H9 (cell line): ENCODE data around the gene CHRNA4. TPM values are rescaled to one million over a fixed set of nuclear protein-coding genes. Genes with fewer than 3 reads are reported as not detected.

Experiments used
- DNase-seq: peaks from one replicate; pipeline ENCODE4 v3.0.0-alpha.2; 2017
- H2AFZ ChIP-seq: one replicate; pipeline ENCODE4 v1.6.1; 2013; ENCODE audit warnings: mild to moderate bottlenecking, low read length, control low read depth, moderate library complexity
- H2AK5ac ChIP-seq: 2 replicates; pipeline ENCODE4 v1.6.1; 2013; ENCODE audit warnings: low read length, control low read depth, mixed read lengths; ENCODE audit not compliant: insufficient read length
- H2BK120ac ChIP-seq: one replicate; pipeline ENCODE4 v1.6.1; 2013; ENCODE audit warnings: low read depth, mild to moderate bottlenecking, low read length, control low read depth, inconsistent platforms; ENCODE audit not compliant: poor library complexity, severe bottlenecking
- H2BK12ac ChIP-seq: 2 replicates; pipeline ENCODE4 v1.6.1; 2013; ENCODE audit warnings: low read length, control low read depth, mixed read lengths, low read depth; ENCODE audit not compliant: insufficient read length
- H2BK15ac ChIP-seq: 2 replicates; pipeline ENCODE4 v1.6.1; 2013; ENCODE audit warnings: low read depth, low read length, control low read depth
- H2BK20ac ChIP-seq: one replicate; pipeline ENCODE4 v1.6.1; 2013; ENCODE audit warnings: low read depth, mild to moderate bottlenecking, low read length, control low read depth, inconsistent platforms; ENCODE audit not compliant: poor library complexity, severe bottlenecking
- H2BK5ac ChIP-seq: 2 replicates; pipeline ENCODE4 v1.6.1; 2013; ENCODE audit warnings: low read length, control low read depth, mixed read lengths; ENCODE audit not compliant: insufficient read length
- H3K14ac ChIP-seq: 2 replicates; pipeline ENCODE4 v1.6.1; 2013; ENCODE audit warnings: low read length, control low read depth; ENCODE audit not compliant: insufficient read depth
- H3K18ac ChIP-seq: 2 replicates; pipeline ENCODE4 v1.6.1; 2013; ENCODE audit warnings: low read depth, mild to moderate bottlenecking, mixed read lengths, low read length, control low read depth; ENCODE audit not compliant: insufficient read length
- H3K23ac ChIP-seq: 2 replicates; pipeline ENCODE4 v1.6.1; 2013; ENCODE audit warnings: low read length, control low read depth, mixed read lengths, low read depth; ENCODE audit not compliant: insufficient read length
- H3K23me2 ChIP-seq: 2 replicates; pipeline ENCODE4 v1.6.1; 2013; ENCODE audit warnings: low read depth, mild to moderate bottlenecking, mixed read lengths, low read length, control low read depth; ENCODE audit not compliant: insufficient read length, poor library complexity, severe bottlenecking
- H3K27ac ChIP-seq: 2 replicates; pipeline ENCODE4 v1.5.1; 2013; ENCODE audit warnings: low read length, control low read depth, mixed read lengths, low read depth; ENCODE audit not compliant: insufficient read length
- H3K27me3 ChIP-seq: 2 replicates; pipeline ENCODE4 v1.6.1; 2013; ENCODE audit warnings: low read length, control low read depth, inconsistent platforms; ENCODE audit not compliant: insufficient read depth
- H3K4ac ChIP-seq: 2 replicates; pipeline ENCODE4 v1.6.1; 2013; ENCODE audit warnings: low read depth, mild to moderate bottlenecking, control low read depth, inconsistent platforms, low read length, moderate library complexity
- H3K4me1 ChIP-seq: 2 replicates; pipeline ENCODE4 v1.6.1; 2013; ENCODE audit warnings: low read length, control low read depth, inconsistent platforms; ENCODE audit not compliant: insufficient read depth
- H3K4me2 ChIP-seq: 2 replicates; pipeline ENCODE4 v1.6.1; 2013; ENCODE audit warnings: low read length, control low read depth, mixed read lengths; ENCODE audit not compliant: insufficient read length, insufficient read depth
- H3K56ac ChIP-seq: 2 replicates; pipeline ENCODE4 v1.6.1; 2013; ENCODE audit warnings: low read depth, mild to moderate bottlenecking, mixed read lengths, low read length, control low read depth; ENCODE audit not compliant: insufficient read length
- H3K79me1 ChIP-seq: 2 replicates; pipeline ENCODE4 v1.6.1; 2013; ENCODE audit warnings: low read depth, mild to moderate bottlenecking, moderate library complexity, low read length, control low read depth, inconsistent platforms; ENCODE audit not compliant: insufficient read depth, poor library complexity, severe bottlenecking
- H3K79me2 ChIP-seq: 2 replicates; pipeline ENCODE4 v1.6.1; 2013; ENCODE audit warnings: low read length, control low read depth, inconsistent platforms; ENCODE audit not compliant: insufficient read depth
- H3K9ac ChIP-seq: 2 replicates; pipeline ENCODE4 v1.6.1; 2013; ENCODE audit warnings: low read length, control low read depth, mixed read lengths; ENCODE audit not compliant: insufficient read length; ENCODE audit errors: extremely low read depth
- H3K9me3 ChIP-seq: one replicate; pipeline ENCODE4 v1.6.1; 2013; ENCODE audit warnings: low read depth, low read length, inconsistent platforms; ENCODE audit not compliant: control insufficient read depth
- H3T11ph ChIP-seq: one replicate; pipeline ENCODE4 v1.6.1; 2013; ENCODE audit warnings: mild to moderate bottlenecking, low read length, control low read depth, inconsistent platforms
- H4K20me1 ChIP-seq: one replicate; pipeline ENCODE4 v1.6.1; 2013; ENCODE audit not compliant: control insufficient read depth, insufficient read length, insufficient read depth
- H4K5ac ChIP-seq: 2 replicates; pipeline ENCODE4 v1.6.1; 2013; ENCODE audit warnings: low read depth, mild to moderate bottlenecking, mixed read lengths, low read length, control low read depth; ENCODE audit not compliant: insufficient read length
- H4K8ac ChIP-seq: replicated peaks from 2 replicates; pipeline ENCODE4 v1.6.1; 2013; ENCODE audit warnings: low read length, control low read depth, mixed read lengths, low read depth; ENCODE audit not compliant: insufficient read length
- H4K91ac ChIP-seq: 2 replicates; pipeline ENCODE4 v1.6.1; 2013; ENCODE audit warnings: low read depth, mild to moderate bottlenecking, moderate library complexity, mixed read lengths, low read length, control low read depth; ENCODE audit not compliant: insufficient read length
- H3K27ac Mint-ChIP-seq, 3 experiments: 2 replicates in 2 of 3; 3 replicates in 1 of 3; pipeline ENCODE4 v1.8.0; 2020 to 2021; ENCODE audit warnings: mixed read lengths in 3 of 3, mild to moderate bottlenecking in 1 of 3, moderate library complexity in 1 of 3
- H3K27me3 Mint-ChIP-seq: 2 replicates; pipeline ENCODE4 v1.8.0; 2021; ENCODE audit warnings: low read depth, mild to moderate bottlenecking, moderate library complexity, mixed read lengths
- H3K36me3 Mint-ChIP-seq, 3 experiments: 2 replicates in 2 of 3; 3 replicates in 1 of 3; pipeline ENCODE4 v1.8.0; 2020 to 2021; ENCODE audit warnings: low read depth in 3 of 3, mixed read lengths in 3 of 3; ENCODE audit not compliant: insufficient read depth in 1 of 3
- H3K4me1 Mint-ChIP-seq, 2 experiments: 2 replicates each; pipeline ENCODE4 v1.8.0; 2020; ENCODE audit warnings: mixed read lengths in 2 of 2
- H3K4me3 Mint-ChIP-seq, 2 experiments: 2 replicates in 1 of 2; 3 replicates in 1 of 2; pipeline ENCODE4 v1.8.0; 2020 to 2021; ENCODE audit warnings: mild to moderate bottlenecking in 2 of 2, mixed read lengths in 2 of 2, moderate library complexity in 1 of 2
- H3K9me3 Mint-ChIP-seq, 2 experiments: 2 replicates in 1 of 2; 3 replicates in 1 of 2; pipeline ENCODE4 v1.8.0; 2020; ENCODE audit warnings: mild to moderate bottlenecking in 2 of 2, mixed read lengths in 2 of 2, moderate library complexity in 1 of 2
- CTCF ChIP-seq: fragments of 200-600 bp; sonication (generic); conservative IDR thresholded peaks from 3 replicates; pipeline ENCODE4 v1.8.0; 2021; ENCODE audit warnings: antibody characterized with exemption, mild to moderate bottlenecking
- WGBS: extraction: QIAGEN DNeasy Blood & Tissue Kit; methylation state at CpG from one replicate; pipeline ENCODE4 v1.1.7; 2013; ENCODE audit warnings: missing lambda C conversion rate, low lambda C conversion rate, mixed read lengths; ENCODE audit not compliant: insufficient read length; ENCODE audit errors: extremely low coverage; 5-methylcytosine and 5-hydroxymethylcytosine counted together
- total RNA-seq: library from RNA; stranded (reverse); gene quantifications from 2 replicates; pipeline ENCODE4 v1.2.1, GENCODE V29; 2021

CHRNA4 gene
- total RNA-seq, 1 experiment from 2014 or later: 2.5 TPM

- H4K8ac ChIP-seq: peak overlapping the region; percentile 25
- no peak overlapping the region for H3K4me2 ChIP-seq
- H3K18ac ChIP-seq: no peak overlapping the region
- H3K9ac ChIP-seq: no peak overlapping the region
- H2BK120ac ChIP-seq: no peak overlapping the region
- no peak overlapping the region for H3K27ac ChIP-seq
- H4K91ac ChIP-seq: no peak overlapping the region
- H3K79me2 ChIP-seq: no peaks in the 10 kb centered on the region
- H2BK20ac ChIP-seq: no peak overlapping the region
- H2BK15ac ChIP-seq: no peak overlapping the region
- H3K9me3 ChIP-seq: no peaks in the 10 kb centered on the region
- Mint-ChIP-seq H3K27ac (no peak overlapping the region), H3K4me3 (no peak overlapping the region), H3K4me1 (peaks cover 5 to 7% of the 10 kb centered on the region in 2 experiments), H3K9me3 (peaks cover 0 to 10% of the 10 kb centered on the region in 2 experiments; a peak in 2 of 5 replicates), H3K27me3 (peaks cover 8% of the 10 kb centered on the region), H3K36me3 (peaks cover 0 to 7% (median 4%) of the 10 kb centered on the region in 3 experiments; a peak in 3 of 7 replicates)
- H4K5ac ChIP-seq: no peak overlapping the region
- H3K4ac ChIP-seq: no peak overlapping the region
- no peaks in the 10 kb centered on the region for H3K4me1 ChIP-seq
- no peak for DNase-seq
- WGBS: no CpG with 5 or more reads among the region's 46 CpGs
- H3K14ac ChIP-seq: no peak overlapping the region
- no peak overlapping the region for H3K23ac ChIP-seq
- H3K27me3 ChIP-seq: no peaks in the 10 kb centered on the region
- H2BK5ac ChIP-seq: no peak overlapping the region
- no peaks in the 10 kb centered on the region for H3K79me1 ChIP-seq
- TF ChIP-seq CTCF: no peak
- peaks cover 2% of the 10 kb centered on the region for H4K20me1 ChIP-seq
- no peak overlapping the region for H3K56ac ChIP-seq
- no peak overlapping the region for H2AK5ac ChIP-seq
- H2AFZ ChIP-seq: no peak overlapping the region
- no peak overlapping the region for H3T11ph ChIP-seq
- H2BK12ac ChIP-seq: no peak overlapping the region
- H3K23me2 ChIP-seq: no peaks in the 10 kb centered on the region
These were observed 10.4 kb downstream of the CHRNA4 start for GRCh38 chr20:63350597-63351325.
